HG03097 (cell line): ENCODE results near the gene PCP4.

ENCODE experiments used
- ATAC-seq: cut with Tn5 transposase; IDR thresholded peaks from one replicate; pipeline ENCODE4 v1.9.1; 2021; ENCODE audit not compliant: unreplicated experiment, low FRiP score

Gene PCP4

DNA sequence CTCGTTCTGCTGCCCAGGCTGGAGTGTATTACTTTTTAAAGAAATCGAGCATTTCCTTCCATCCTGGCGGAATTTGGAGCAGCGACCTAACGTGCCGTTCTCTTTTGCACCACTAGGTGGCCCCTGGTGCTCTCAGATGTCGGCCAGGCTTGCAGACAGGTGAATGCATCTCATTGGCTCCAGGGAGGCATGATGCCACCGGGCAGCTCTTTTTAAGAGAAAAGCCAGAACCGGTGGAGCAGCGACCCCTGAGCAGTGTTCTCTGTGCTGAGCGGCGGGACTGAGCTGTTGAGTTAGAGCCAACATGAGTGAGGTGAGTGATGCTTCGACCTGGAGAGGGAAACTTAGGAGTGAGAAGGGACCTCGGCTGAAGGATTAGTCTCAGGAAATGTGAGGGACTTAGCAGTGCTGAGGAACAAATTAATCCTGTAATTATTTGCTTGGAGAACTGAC, at the start of gene PCP4:
Gene PCP4, plus strand, starts transcription at position 241 of the 453 bp plus-strand sequence. Its CDS starts 64 bp downstream, at position 305.
- ATAC-seq, result no peak

GRCh38 chr21:39818557-39818956, 48.7 kb upstream of the PCP4 start:
- no peak for ATAC-seq

- no peak for ATAC-seq
Observed at GRCh38 chr21:39822042-39822441, 45.2 kb upstream of the PCP4 start.

- no peak for ATAC-seq
Observed at GRCh38 chr21:39825250-39825649, 42.0 kb upstream of the PCP4 start.

DNA sequence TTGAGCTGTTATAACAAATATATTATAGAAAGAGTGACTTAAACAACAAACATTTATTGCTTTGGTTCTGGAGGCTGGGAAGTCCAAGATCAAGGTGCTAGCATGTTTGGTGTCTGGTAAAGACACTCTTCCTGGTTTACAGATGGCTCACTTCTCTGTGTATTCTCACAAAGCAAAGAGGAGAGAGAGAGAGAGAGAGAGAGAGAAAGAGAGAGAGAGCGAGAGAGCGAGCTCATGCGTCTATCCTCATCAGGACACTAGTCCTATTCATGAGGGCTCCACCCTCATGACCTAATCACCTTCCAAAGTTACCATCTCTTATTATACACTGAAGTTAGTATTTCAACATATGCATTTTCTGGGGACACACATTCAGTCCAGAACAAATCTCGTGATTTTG, 32.7 kb upstream of the PCP4 start:
- ATAC-seq, result no peak

DNA sequence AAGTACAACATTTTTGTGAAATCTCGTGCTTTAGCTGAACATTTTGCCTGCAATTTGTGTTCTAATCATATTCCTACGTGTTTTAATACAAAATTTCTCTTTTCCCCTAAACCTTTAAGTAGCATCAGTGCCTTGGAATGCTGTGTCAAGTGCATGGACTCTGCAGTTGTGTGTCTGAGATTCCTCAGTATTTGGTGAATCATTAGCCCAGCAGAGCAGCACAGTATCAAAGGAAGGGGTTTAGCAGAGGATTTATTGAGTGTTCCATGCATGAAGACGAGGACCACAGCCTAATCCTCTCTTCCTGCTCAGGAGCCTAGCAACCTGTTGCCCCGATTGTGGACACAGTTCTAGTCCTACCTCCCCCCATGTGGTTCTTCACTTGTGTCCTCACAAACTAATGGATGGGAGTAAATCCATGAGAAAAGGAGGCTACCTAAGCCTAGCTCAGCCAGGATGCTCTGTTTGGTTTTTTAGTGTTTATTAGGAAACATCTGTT, 29.3 kb upstream of the PCP4 start:
- ATAC-seq, result no peak

- no peak for ATAC-seq
Observed at GRCh38 chr21:39840373-39841097, 26.7 kb upstream of the PCP4 start.

DNA sequence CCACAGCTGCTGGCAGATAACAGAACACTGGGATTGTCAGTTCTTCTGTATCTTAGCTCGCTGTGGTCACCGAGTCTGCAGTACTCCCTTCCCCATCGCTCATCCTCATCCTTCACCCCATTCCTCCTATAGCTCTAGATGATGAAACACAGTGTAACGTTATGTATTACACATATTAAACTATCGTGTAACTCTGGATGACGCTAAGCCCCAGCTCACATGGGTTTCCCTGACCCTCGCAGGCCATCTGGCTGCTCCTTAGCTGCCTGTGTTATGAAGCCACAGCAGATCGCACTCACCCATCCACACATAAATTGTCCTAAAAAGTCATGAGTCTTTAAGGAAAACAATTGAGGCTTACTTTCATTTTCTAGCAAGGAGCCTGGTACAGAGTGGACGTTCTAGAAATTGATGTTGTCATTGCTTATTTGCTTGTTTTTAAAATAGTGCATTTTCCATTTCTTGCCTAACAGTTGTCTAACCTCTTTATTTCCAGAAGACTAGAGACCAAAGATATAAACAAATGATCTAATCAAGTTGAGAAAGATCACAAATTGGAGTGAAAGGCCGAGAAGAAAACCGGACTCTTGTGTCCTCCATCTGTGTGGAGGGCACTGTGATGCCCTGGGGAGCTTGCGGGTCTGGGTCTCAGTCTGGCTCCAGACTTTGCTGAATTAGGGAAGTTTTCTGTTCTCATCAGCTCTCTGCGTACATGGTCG, 24.3 kb upstream of the PCP4 start:
- no peak for ATAC-seq

GRCh38 chr21:39843483-39843882, 23.8 kb upstream of the PCP4 start:
- ATAC-seq, result no peak

- no peak for ATAC-seq
Observed at GRCh38 chr21:39843916-39844315, 23.3 kb upstream of the PCP4 start.

GRCh38 chr21:39845571-39846130, 21.6 kb upstream of the PCP4 start:
- no peak for ATAC-seq

GRCh38 chr21:39847877-39848276, 19.4 kb upstream of the PCP4 start:
- no peak for ATAC-seq

DNA sequence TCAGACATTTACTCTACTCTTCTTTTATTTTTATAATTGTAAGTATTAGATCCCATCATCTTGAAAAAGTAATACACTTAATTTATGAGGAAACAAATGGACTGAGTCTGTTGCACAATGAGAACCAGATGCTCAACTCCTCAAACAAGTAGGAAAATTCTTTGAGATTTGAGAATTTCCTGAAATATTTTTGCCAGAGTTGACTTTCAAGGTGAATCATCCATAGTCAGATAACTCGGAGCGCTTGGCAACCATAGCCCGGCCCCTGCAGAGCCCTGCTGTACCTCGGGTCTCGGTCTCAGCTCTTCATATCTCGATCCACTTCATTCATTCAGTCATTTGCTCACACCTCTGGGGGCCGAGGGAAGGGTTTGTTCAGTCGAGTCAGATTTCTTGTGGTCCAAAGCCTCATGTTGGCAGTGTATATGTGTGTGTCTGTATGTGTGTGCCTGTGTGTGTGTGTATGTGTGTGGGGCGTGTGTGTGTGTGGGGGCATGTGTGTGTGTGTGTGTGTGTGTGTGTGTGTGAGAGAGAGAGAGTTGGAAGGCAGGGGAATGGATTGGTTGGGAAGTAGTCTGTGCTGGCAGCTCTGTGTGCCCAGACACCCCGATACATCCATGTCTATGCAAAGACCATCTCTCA, 18.1 kb upstream of the PCP4 start:
- no peak for ATAC-seq

DNA sequence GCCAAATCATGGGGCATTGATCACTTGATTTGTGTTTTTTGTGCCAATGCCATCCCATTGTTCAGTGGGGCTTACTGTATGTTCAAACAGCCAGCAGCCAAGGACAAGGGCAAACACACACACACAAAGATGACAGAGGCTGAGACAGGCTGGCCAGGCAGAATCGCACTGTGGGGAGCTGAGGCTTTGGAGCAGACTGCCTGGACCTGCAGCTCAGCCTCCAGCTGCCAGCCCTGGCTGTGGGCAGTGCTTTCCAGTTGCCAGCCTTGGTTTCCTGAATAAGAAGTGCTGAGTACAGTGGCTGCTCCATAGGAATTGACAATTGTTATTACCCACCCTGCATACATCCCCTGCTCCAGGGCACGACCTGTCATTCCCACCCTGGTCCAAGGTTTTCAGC, 16.9 kb upstream of the PCP4 start:
- ATAC-seq, result no peak

DNA sequence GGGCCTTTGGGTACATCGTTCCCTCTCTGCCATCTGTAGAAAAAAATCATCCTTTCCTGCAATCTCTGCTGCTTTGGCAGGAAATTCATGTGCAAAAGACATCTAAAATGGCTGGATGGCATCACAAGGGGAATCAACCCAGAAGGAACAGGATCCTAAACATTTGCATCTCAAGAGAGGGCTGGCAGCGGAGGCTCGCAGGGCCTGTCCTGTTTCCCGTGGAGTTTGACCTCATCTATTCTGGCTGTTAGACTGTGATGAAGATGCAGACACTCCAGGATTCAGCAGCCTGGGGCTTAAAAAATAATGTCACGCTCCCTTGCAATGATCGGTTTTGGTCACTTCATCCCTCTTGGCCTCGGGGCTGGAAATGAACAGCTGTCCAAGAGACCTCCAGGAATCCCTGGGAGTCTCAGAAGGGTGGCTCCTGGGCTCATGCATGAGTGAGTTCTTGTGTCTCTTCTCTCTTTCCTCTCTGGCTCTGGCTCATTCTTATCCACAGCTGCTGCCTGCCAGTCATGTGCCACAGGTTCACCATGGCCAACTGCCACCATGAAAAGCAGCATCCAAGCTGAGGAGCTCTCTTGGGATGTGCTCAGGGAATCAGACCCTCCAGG, 16.1 kb upstream of the PCP4 start:
- ATAC-seq, result no peak

- no peak for ATAC-seq
Observed at GRCh38 chr21:39852021-39852721, 15.1 kb upstream of the PCP4 start.

DNA sequence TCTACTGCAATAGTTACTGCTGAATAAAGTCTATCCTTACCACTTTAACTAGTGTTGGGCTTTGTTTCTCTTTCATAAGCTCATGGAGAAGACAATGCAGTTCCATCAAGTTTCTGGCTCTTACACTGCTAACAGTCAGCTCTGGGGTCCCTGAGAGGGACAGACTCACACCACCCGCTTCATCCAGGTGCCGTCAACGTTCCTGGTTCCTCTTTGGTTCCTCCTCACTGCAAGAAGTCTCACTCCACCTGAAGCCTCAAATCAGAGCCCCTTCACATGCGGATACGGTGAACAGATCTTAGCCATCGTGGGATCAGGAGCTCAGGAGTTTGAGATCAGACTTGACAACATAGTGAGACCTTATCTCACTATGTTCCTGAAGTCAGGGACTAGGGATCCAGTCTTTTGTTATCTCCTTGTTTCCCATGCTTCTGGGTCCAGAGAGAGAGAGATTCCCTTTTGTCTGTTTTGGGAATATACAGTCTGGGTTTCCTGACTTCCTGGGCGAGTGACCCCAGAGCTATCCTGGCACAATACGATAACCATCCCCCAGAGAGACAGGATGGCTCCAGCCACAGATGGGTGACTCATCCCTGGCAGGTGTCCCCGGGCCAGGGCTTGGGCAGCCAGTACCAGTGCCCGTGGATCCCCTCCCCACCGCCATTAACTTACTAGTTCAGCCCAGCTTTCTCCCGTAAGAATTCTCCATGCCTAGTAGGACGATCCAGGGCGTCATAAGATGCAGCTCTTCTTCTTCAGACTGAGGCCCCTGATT, 14.3 kb upstream of the PCP4 start:
- ATAC-seq, result no peak

DNA sequence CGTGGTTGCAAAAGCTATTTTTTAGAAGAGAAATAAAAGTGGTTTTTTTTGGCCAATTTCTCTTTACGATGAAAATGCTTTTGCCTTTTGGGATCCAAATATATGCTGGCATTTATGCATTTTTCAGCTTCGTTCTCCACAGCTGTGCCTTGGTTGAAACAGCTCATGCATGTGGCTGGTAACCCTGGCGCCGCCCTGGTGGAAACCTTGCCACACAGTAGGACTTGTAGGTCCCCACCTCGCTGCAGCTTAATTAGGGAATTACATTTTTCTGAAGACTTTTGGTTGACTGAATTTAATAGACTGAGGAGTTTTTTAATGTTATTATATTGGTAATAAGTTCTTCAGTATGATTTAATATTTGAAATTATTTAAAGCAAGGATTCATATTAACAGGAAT, 12.7 kb upstream of the PCP4 start:
- ATAC-seq, result no peak

GRCh38 chr21:39855595-39855994, 11.6 kb upstream of the PCP4 start:
- no peak for ATAC-seq
